ENCODE results near the gene CCDC9.
"Not testable (repeated sequence)": the region's sequence is repeated elsewhere in the genome, so short reads cannot be mapped to it uniquely, and the experiment has no call there.

The CCDC9 gene

GRCh38 chr19:47258895-47259555, 2.7 kb downstream of the CCDC9 start:
- in situ Hi-C loops (cut with HindIII; ENCODE audit: low sequenced_read_pairs), result no loop called here

- in situ Hi-C loops (cut with HindIII; ENCODE audit: low sequenced_read_pairs), result no loop called here
Observed at GRCh38 chr19:47260476-47260875, 4.2 kb downstream of the CCDC9 start.

GRCh38 chr19:47261946-47262793, 5.8 kb downstream of the CCDC9 start:
- in situ Hi-C loops (cut with HindIII; ENCODE audit: low sequenced_read_pairs), result not testable (repeated sequence)

DNA sequence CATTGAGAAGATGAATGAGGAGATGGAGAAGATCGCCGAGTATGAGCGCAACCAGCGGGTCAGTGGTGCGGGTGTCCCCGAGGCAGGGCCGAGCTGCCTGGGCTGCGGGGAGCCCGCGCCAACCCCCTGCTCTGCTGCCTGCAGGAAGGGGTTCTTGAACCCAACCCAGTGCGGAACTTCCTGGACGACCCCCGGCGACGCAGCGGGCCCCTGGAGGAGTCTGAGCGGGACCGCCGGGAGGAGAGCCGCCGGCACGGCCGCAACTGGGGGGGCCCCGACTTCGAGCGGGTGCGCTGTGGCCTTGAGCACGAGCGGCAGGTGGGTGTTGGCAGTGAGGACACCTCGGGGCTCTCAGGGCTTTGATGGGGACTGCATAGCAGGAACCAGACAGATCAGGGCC, 8.3 kb downstream of the CCDC9 start:
- in situ Hi-C loops (cut with HindIII; ENCODE audit: low sequenced_read_pairs), result no loop called here

DNA sequence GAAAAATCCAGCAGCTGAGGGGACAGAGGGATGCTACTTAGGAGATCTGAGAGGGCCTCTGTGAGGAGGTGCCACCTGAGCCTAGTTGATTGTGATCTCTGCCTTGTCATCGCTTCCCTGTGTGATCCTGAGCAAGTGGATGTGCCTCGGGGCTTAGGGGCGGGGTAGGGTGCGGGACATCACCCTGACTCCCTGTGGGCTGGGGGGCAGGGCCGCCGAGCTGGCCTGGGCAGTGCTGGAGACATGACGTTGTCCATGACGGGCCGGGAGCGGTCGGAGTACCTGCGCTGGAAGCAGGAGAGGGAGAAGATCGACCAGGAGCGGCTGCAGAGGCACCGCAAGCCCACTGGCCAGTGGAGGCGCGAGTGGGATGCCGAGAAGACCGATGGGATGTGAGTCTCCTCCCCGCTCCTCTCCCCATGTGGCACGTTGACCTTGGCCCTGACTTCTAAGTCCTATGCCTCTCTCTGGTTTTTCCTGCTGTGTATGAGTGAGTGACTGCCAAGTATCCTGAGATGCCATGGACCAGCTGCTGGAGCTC, 10.1 kb downstream of the CCDC9 start:
- in situ Hi-C loops (cut with HindIII; ENCODE audit: low sequenced_read_pairs), result no loop called here

DNA sequence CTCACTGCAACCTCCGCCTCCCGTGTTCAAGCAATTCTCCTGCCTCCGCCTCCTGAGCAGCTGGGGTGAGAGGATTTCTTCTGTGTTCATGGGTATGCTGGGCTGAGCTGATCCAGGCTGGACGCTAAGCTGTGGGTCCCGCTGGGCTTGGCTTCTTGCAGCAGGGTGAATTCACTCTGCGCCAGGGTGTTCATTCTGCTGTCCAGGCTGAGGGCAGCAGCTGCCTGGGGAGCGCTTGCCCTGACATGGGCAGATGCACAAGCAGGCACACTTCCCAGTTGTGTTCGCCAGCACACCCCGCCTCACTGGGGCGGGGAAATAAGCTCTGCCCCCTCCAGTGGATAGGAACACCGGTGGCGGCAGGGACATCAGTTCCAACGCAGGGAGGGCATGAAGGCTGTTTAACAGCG, 11.0 kb downstream of the CCDC9 start:
- in situ Hi-C loops (cut with HindIII; ENCODE audit: low sequenced_read_pairs), result no loop called here

DNA sequence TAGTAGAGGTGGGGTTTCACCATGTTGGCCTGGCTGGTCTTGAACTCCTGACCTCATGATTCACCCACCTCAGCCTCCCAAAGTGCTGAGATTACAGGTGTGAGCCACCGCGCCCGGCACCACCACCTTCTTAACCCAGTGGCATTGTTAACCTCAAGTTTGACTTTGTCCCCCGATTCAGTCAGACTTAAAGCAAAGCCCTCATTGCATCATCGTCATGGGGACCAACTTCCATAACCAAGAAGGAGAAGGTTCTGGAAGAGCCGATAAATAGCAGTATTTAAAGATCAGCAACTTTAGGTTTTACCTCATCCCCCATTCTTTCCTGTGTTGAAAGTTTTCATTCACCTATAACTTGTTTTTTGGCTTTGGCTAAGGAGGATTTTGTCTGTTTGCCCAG, 11.7 kb downstream of the CCDC9 start:
- in situ Hi-C loops (cut with HindIII; ENCODE audit: low sequenced_read_pairs), result no loop called here

GRCh38 chr19:47269596-47269995, 13.3 kb downstream of the CCDC9 start:
- in situ Hi-C loops (cut with HindIII; ENCODE audit: low sequenced_read_pairs), result no loop called here

DNA sequence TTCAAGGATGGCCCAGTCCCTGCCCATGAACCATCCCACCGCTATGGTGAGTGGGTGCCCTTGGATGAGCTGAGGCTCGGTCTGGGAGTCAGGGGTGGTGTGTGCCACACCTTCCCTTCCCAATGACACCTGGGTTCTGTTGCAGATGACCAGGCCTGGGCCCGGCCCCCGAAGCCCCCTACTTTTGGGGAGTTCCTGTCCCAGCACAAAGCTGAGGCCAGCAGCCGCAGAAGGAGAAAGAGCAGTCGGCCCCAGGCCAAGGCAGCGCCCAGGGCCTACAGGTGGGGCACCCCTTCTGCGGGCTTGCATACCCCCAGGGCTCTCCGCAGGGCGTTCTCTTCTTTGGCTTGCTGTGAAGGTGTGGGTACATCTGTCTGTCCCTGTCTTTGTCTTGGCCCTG, 14.1 kb downstream of the CCDC9 start:
- in situ Hi-C loops (cut with HindIII; ENCODE audit: low sequenced_read_pairs), result no loop called here

- in situ Hi-C loops (cut with HindIII; ENCODE audit: low sequenced_read_pairs), result no loop called here
Observed at GRCh38 chr19:47271949-47272348, 15.6 kb downstream of the CCDC9 start.

DNA sequence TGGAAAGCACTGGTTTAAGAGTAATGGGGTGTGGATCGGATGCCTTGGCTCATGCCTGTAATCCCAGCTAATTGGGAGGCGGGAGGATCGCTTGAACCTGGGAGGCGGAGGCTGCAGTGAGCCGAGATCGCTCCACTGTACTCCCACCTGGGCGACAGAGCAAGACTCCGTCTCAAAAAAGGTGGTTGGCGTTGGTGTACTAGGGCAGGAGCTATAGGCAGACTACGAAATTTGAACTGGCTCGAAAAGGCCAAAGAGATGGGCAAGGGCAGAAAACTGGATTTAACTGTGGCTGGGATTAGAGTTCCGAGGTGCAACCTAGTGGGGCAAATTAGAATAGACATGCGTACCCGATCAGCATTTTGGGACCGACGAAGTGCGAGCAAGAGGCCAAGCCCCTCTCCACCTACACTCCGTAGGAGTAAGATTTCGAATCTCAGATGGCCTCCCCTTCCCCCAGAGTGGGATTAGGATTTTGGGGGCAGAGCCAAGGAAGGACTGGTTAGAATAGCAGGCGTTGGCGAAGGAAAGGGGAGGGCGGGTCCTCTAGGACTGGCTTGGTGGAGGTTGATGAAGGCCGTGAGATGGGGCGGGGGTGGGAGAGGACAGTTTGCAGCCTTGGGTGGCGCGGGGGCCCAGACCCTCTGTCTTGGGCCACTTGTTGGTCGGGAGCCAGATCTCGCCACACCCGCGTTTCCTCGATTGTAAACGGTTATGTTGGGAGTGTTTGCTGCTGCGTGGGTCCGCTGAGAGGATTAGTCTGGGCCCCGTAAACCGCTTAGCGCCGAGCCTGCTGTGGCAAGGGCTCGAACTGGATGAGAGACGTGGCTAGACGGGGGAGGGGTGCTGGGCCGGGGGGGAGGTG, 16.4 kb downstream of the CCDC9 start:
- in situ Hi-C loops (cut with HindIII; ENCODE audit: low sequenced_read_pairs), result no loop called here

DNA sequence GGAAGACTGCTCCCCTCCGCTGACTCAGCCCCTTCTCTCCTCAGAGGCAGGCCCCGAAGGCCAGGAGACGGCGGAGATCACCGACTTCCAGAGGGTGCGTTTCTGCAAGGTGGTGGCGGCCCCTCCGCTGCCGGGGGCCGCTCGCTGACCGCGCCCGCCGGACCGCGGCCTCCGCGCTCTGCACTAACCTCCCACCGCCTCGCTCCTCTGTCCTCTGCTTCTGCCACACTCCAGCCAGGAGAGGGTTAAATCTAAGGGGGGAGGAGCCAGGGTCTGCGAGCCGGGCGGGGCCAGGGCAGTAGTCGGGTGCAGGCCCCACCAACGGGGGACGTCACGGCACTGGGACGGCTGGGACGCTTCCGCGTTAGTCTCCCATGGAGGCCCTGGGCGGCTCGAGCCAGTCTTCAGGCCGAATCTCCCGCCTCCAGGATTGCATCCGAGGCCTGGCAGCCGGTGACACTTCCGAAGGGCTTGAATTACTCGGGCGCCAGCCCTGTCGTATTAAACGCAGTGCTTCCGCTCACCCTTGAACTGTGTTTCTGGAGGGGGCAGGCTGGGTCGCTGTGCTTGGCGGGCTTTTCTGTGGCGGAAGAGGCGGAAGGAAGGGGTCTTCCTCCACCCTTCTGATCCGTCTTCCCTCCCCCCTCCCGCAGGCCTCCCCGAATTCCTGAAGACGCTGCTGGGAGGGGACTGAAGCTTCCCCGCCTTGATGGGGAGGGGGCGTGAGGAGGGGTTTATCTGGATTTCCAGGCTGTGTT, 17.2 kb downstream of the CCDC9 start:
- in situ Hi-C loops (cut with HindIII; ENCODE audit: low sequenced_read_pairs), result no loop called here

DNA sequence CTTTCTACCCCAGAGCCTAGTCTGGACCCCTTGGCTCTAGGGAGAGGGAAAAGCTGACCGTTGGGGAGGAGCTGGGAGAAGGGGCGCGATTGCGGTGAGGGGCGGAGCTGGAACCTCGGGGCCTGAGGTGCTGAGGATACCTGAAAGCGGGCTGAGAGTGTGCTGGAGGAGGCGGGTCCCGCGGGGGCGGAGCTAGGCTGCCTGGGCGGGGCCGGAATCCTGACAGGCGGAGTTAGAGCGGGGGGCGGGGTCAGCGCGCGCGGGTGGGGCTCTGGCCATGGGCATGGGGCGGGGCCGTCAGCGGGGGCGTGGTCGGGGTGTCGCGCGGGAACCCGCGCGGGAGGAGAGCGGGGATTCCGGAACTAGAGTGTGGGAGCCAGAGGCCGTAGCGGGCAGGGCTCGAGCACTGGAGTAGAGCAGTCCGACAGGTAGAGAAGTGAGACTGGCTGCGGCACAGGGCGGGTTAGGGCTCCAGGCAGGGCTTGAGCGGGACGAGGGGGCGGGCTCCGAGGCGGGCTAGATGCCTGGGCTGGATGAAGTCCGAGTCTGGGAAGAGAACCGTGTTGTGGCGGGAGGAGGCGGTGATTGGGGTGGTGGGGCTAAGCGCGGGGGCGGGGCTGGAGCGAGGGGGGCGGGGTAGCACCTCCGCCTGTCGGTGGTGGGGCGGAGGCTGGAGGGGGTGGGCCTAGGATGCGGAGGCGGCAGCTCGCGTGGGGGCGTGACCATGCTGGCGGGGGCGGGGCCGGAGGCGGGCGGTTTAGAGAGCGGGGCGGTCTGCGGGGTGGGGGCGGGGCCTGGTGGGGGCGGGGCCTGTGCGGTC, 18.0 kb downstream of the CCDC9 start, which contains the start of gene INAFM1:
Gene INAFM1, plus strand, starts transcription at position 815 of the 820 bp plus-strand sequence. CDS start 35 bp downstream, outside the sequence.
- in situ Hi-C loops (cut with HindIII; ENCODE audit: low sequenced_read_pairs), result no loop called here

GRCh38 chr19:47274891-47275761, 18.8 kb downstream of the CCDC9 start:
- in situ Hi-C loops (cut with HindIII; ENCODE audit: low sequenced_read_pairs), result no loop called here

DNA sequence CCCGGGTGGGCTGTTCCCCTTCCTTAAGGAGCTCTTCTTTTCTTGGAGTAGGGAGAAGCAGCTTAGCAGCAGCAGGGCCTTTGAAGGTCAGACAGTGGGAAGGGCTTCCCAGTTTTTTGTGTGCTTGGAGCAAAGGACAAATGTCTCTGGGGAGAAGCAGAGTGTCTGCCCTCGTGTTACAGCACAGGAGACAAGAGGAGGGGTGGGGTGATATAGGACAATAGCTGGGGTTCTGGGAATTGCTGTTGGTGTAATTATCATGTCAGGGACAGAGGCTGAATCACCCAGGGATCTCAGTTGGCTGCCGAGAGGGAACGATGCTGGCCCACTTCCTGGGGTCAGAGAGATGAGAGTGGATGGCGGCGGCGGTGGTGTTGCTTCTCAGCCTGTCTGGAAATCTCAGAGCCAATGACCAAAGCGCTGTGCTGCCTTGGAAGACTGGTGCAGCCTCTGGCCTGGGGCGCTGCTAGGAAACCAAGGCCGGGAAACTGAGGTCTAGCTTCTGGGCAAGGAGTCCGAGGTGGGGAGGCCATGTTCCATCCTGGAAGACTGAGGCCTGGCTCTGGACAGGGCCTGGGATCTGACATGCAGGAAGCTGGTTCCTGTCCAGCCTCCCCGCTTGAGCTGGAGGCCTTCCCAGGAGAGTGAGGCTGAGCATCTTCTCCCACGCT, 19.6 kb downstream of the CCDC9 start:
- in situ Hi-C loops (cut with HindIII; ENCODE audit: low sequenced_read_pairs), result no loop called here

DNA sequence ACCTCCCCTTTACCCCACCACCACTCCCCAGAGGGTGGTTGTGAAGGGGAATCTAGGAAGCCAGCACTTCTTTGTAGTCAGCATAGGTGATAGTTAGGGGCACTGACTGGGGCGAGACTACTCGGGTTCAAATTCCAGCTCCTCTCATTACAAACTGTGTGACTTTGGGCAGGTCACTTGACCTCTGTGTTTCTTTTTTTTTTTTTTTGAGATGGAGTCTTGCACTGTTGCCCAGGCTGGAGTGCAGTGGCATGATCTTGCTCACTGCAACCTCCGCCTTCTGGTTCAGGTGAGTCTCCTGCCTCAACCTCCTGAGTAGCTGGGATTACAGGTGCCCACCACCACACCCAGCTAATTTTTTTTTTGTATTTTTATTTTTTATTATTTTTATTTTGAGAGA, 20.2 kb downstream of the CCDC9 start:
- in situ Hi-C loops (cut with HindIII; ENCODE audit: low sequenced_read_pairs), result not testable (repeated sequence)

GRCh38 chr19:47280183-47280797, 24.0 kb downstream of the CCDC9 start:
- in situ Hi-C loops (cut with HindIII; ENCODE audit: low sequenced_read_pairs), result no loop called here
